Left ventricle myocardium inferior (tissue), 1 donor: ENCODE results near the gene TRPM2. TPM values are rescaled to one million over a fixed set of nuclear protein-coding genes. Genes with fewer than 3 reads are reported as not detected.
"Not testable (repeated sequence)": the region's sequence is repeated elsewhere in the genome, so short reads cannot be mapped to it uniquely, and the experiment has no call there.

Experiments used
- DNase-seq: peaks from one replicate; pipeline ENCODE4 v3.0.0-alpha.2; 2020
- H3K27ac ChIP-seq: fragments of 200-600 bp; replicated peaks from 2 replicates; pipeline ENCODE4 v1.8.0; 2021
- H3K27me3 ChIP-seq: fragments of 200-600 bp; 2 replicates; pipeline ENCODE4 v1.8.0; 2021; ENCODE audit warnings: low read depth
- H3K36me3 ChIP-seq: fragments of 200-600 bp; 2 replicates; pipeline ENCODE4 v1.8.0; 2021
- H3K4me1 ChIP-seq: fragments of 200-600 bp; 2 replicates; pipeline ENCODE4 v1.8.0; 2021
- H3K4me3 ChIP-seq: fragments of 200-600 bp; 2 replicates; pipeline ENCODE4 v1.8.0; 2021; ENCODE audit warnings: mild to moderate bottlenecking, moderate library complexity
- H3K9me3 ChIP-seq: fragments of 200-600 bp; replicated peaks from 2 replicates; pipeline ENCODE4 v1.8.0; 2021
- CTCF ChIP-seq: fragments of 200-600 bp; IDR thresholded peaks from 2 replicates; pipeline ENCODE4 v1.8.0; 2021; ENCODE audit warnings: antibody characterized with exemption, mild to moderate bottlenecking, borderline replicate concordance
- intact Hi-C: fragments of 100-400 bp; cut with micrococcal nuclease; formaldehyde crosslinking; loops from one replicate; pipeline ENCODE4 v1.11.0; 2022
- total RNA-seq: library from RNA; stranded (reverse); fragmentation: NEBNext Ultra II Directional; extraction: Animal tissue kit (Norgen Biotek cat#: 25700); gene quantifications from one replicate; pipeline ENCODE4 v1.2.1, GENCODE V29; 2021
- donor health status: DM: no; HTN: yes; CAD: no; lungs with severe emphysema.

The TRPM2 gene
- total RNA-seq, 1 donor from 2014 or later: 1.8 TPM

GRCh38 chr21:44356160-44356559 lies 2.7 kb downstream of the TRPM2 start:
- no peak for TF ChIP-seq CTCF
- Histone ChIP-seq H3K27ac (no peak overlapping the region), H3K9me3 (no peaks in the 10 kb centered on the region), H3K27me3 (peaks cover 65% of the 10 kb centered on the region), H3K4me3 (no peak overlapping the region), H3K4me1 (no peaks in the 10 kb centered on the region), H3K36me3 (no peaks in the 10 kb centered on the region)
- no peak for DNase-seq
- intact Hi-C loops: no loop called here

- TF ChIP-seq CTCF: no peak
- Histone ChIP-seq H3K4me3 (no peak overlapping the region), H3K36me3 (no peaks in the 10 kb centered on the region), H3K27ac (no peak overlapping the region), H3K4me1 (no peaks in the 10 kb centered on the region), H3K27me3 (peaks cover 61% of the 10 kb centered on the region), H3K9me3 (no peaks in the 10 kb centered on the region)
- DNase-seq: no peak
- intact Hi-C loops: no loop called here
Measured at GRCh38 chr21:44356636-44357035, 3.2 kb downstream of the TRPM2 start.

- Histone ChIP-seq H3K36me3 (no peaks in the 10 kb centered on the region), H3K9me3 (peaks cover under 1% of the 10 kb centered on the region), H3K27me3 (peaks cover 55% of the 10 kb centered on the region), H3K27ac (no peak overlapping the region), H3K4me3 (no peak overlapping the region), H3K4me1 (no peaks in the 10 kb centered on the region)
- intact Hi-C loops: no loop called here
- TF ChIP-seq CTCF: no peak
- no peak for DNase-seq
Measured at GRCh38 chr21:44357064-44357837, 3.8 kb downstream of the TRPM2 start.

GRCh38 chr21:44359396-44359795 lies 6.0 kb downstream of the TRPM2 start:
- no peak for TF ChIP-seq CTCF
- Histone ChIP-seq H3K4me1 (no peaks in the 10 kb centered on the region), H3K27me3 (peaks cover 38% of the 10 kb centered on the region), H3K4me3 (no peak overlapping the region), H3K9me3 (peaks cover 22% of the 10 kb centered on the region), H3K27ac (no peak overlapping the region), H3K36me3 (no peaks in the 10 kb centered on the region)
- DNase-seq: no peak
- intact Hi-C loops: no loop called here

- Histone ChIP-seq H3K9me3 (peaks cover 25% of the 10 kb centered on the region), H3K27ac (no peak overlapping the region), H3K4me1 (no peaks in the 10 kb centered on the region), H3K36me3 (no peaks in the 10 kb centered on the region), H3K27me3 (peaks cover 44% of the 10 kb centered on the region), H3K4me3 (no peak overlapping the region)
- intact Hi-C loops: no loop called here
- TF ChIP-seq CTCF: no peak
- no peak for DNase-seq
Measured at GRCh38 chr21:44360159-44360558, 6.7 kb downstream of the TRPM2 start.

- DNase-seq, H3K4me1 ChIP-seq, intact Hi-C loops, H3K4me3 ChIP-seq, H3K36me3 ChIP-seq, H3K27ac ChIP-seq: not testable (repeated sequence)
- peaks cover 25% of the 10 kb centered on the region for H3K9me3 ChIP-seq
- peaks cover 51% of the 10 kb centered on the region for H3K27me3 ChIP-seq
Measured at GRCh38 chr21:44361903-44362302, 8.5 kb downstream of the TRPM2 start.
